ENCODE measurements around the gene CCDC70. TPM values are rescaled to one million over a fixed set of nuclear protein-coding genes. Genes with fewer than 3 reads are reported as not detected.
"Not testable (repeated sequence)": the region's sequence is repeated elsewhere in the genome, so short reads cannot be mapped to it uniquely, and the experiment has no call there.

Gene CCDC70
- total RNA-seq, 1 donor from 2014 or later: not detected

GRCh38 chr13:51905787-51906186 is 44.0 kb downstream of the CCDC70 start:
- no peak for DNase-seq (ENCODE audit: low read depth in 2 of 2)

- no peak for DNase-seq (ENCODE audit: low read depth in 2 of 2)
Observed at GRCh38 chr13:51906581-51906980, 44.8 kb downstream of the CCDC70 start.

GRCh38 chr13:51907040-51907732 is 45.4 kb downstream of the CCDC70 start:
- no peak for DNase-seq (ENCODE audit: low read depth in 2 of 2)

- not testable (repeated sequence) for DNase-seq (ENCODE audit: low read depth in 2 of 2)
Observed at GRCh38 chr13:51909265-51909664, 47.5 kb downstream of the CCDC70 start.

GRCh38 chr13:51910508-51910907 is 48.7 kb downstream of the CCDC70 start:
- DNase-seq (ENCODE audit: low read depth in 2 of 2): no peak

- no peak for DNase-seq (ENCODE audit: low read depth in 2 of 2)
Observed at GRCh38 chr13:51912091-51912490, 50.3 kb downstream of the CCDC70 start.

- no peak for DNase-seq (ENCODE audit: low read depth in 2 of 2)
Observed at GRCh38 chr13:51912511-51913225, 50.9 kb downstream of the CCDC70 start.

- no peak for DNase-seq (ENCODE audit: low read depth in 2 of 2)
Observed at GRCh38 chr13:51913421-51914136, 51.8 kb downstream of the CCDC70 start.

- DNase-seq (ENCODE audit: low read depth in 2 of 2): no peak
Observed at GRCh38 chr13:51914137-51914493, 52.3 kb downstream of the CCDC70 start.

Other genes with a start within 250 kb of the CCDC70 start
- gene DHRS12, start 57.8 kb upstream of the CCDC70 start, total RNA-seq: 5.4 and 10.5 TPM in 2 replicates
- gene TMEM272, start 16.8 kb upstream of the CCDC70 start, total RNA-seq: not detected in 2 replicates
- 5.1 and 6.1 TPM in 2 replicates for gene ATP7B, start 149.5 kb downstream of the CCDC70 start, total RNA-seq
- gene ALG11, start 150.4 kb downstream of the CCDC70 start, total RNA-seq: 11.8 and 14.2 TPM in 2 replicates
- 7.6 and 8.6 TPM in 2 replicates for gene UTP14C, start 162.7 kb downstream of the CCDC70 start, total RNA-seq